Measurements from ENCODE around the gene TENM3.
"Not testable (repeated sequence)": the region's sequence is repeated elsewhere in the genome, so short reads cannot be mapped to it uniquely, and the experiment has no call there.

Gene TENM3

GRCh38 chr4:182812916-182813315, 569.7 kb downstream of the TENM3 start (continued):
- TF ChIP-seq ZNF266 (tag by site-specific recombination; IDR thresholded peaks at IDR 0.05; ENCODE audit: low read depth): no peak

GRCh38 chr4:182814065-182814464, 570.9 kb downstream of the TENM3 start:
- H3K9me3 ChIP-seq (ENCODE audit: control insufficient read depth, insufficient read depth, low read depth, low read length); POLR2A ChIA-PET; H3K36me3 ChIP-seq (ENCODE audit: control insufficient read depth in 2 of 2, insufficient read depth in 1 of 2, low read length in 2 of 2); H3K4me1 ChIP-seq (ENCODE audit: control insufficient read depth, insufficient read depth, low read length); CTCF ChIA-PET; H3K27ac ChIP-seq (ENCODE audit: extremely low read depth, low read depth, low read length); H3K4me3 ChIP-seq (ENCODE audit: low read depth, low read length): not testable (repeated sequence)

GRCh38 chr4:182818926-182819730, 575.9 kb downstream of the TENM3 start:
- no peaks in the 10 kb centered on the region for H3K9me3 ChIP-seq (ENCODE audit: control insufficient read depth, insufficient read depth, low read depth, low read length)
- ChIA-PET POLR2A (no interaction called here), CTCF (no interaction called here)
- H3K4me3 ChIP-seq (ENCODE audit: low read depth, low read length): no peak overlapping the region
- TF ChIP-seq ZBTB1 (tag by site-specific recombination; IDR thresholded peaks at IDR 0.05): no peak
- no peak for TF ChIP-seq ZNF585B (tag by site-specific recombination; IDR thresholded peaks at IDR 0.05)
- no peak for TF ChIP-seq ZNF10 (tag by site-specific recombination; IDR thresholded peaks at IDR 0.05)
- no peak for TF ChIP-seq SALL2 (tag by site-specific recombination; IDR thresholded peaks at IDR 0.05; ENCODE audit: borderline replicate concordance)
- no peak for TF ChIP-seq ZNF138 (tag by site-specific recombination; IDR thresholded peaks at IDR 0.05; ENCODE audit: borderline replicate concordance)
- TF ChIP-seq ZNF488 (tag by site-specific recombination; IDR thresholded peaks at IDR 0.05): no peak
- no peak for TF ChIP-seq KLF10 (tag by site-specific recombination; IDR thresholded peaks at IDR 0.05)
- TF ChIP-seq ZFP41 (tag by site-specific recombination; IDR thresholded peaks at IDR 0.05; ENCODE audit: borderline replicate concordance): no peak
- no peak for TF ChIP-seq ZNF37A (tag by site-specific recombination; IDR thresholded peaks at IDR 0.05)
- no peak for TF ChIP-seq ZNF510 (tag by site-specific recombination; IDR thresholded peaks at IDR 0.05; ENCODE audit: insufficient replicate concordance)
- no peak for TF ChIP-seq ZNF837 (tag by site-specific recombination; IDR thresholded peaks at IDR 0.05)
- H3K27ac ChIP-seq (ENCODE audit: extremely low read depth, low read depth, low read length): no peak overlapping the region
- no peaks in the 10 kb centered on the region for H3K4me1 ChIP-seq (ENCODE audit: control insufficient read depth, insufficient read depth, low read length)
- no peaks in the 10 kb centered on the region for H3K36me3 ChIP-seq (ENCODE audit: control insufficient read depth in 2 of 2, insufficient read depth in 1 of 2, low read length in 2 of 2)

- Histone ChIP-seq H3K4me1 (ENCODE audit: control insufficient read depth, insufficient read depth, low read length) (no peaks in the 10 kb centered on the region), H3K27ac (ENCODE audit: extremely low read depth, low read depth, low read length) (no peak overlapping the region), H3K9me3 (ENCODE audit: control insufficient read depth, insufficient read depth, low read depth, low read length) (no peaks in the 10 kb centered on the region), H3K4me3 (ENCODE audit: low read depth, low read length) (no peak overlapping the region), H3K36me3 (ENCODE audit: control insufficient read depth in 2 of 2, insufficient read depth in 1 of 2, low read length in 2 of 2) (no peaks in the 10 kb centered on the region)
- TF ChIP-seq ZBTB7A (tag by site-specific recombination; IDR thresholded peaks at IDR 0.05; ENCODE audit: low read depth): no peak
- no peak for TF ChIP-seq ZNF596 (tag by site-specific recombination; IDR thresholded peaks at IDR 0.05)
- TF ChIP-seq ZNF521 (tag by site-specific recombination; IDR thresholded peaks at IDR 0.05): no peak
- no peak for TF ChIP-seq ZNF530 (tag by site-specific recombination; IDR thresholded peaks at IDR 0.05; ENCODE audit: low read depth)
- TF ChIP-seq KLF8 (tag by site-specific recombination; IDR thresholded peaks at IDR 0.05): no peak
- TF ChIP-seq SCRT2 (tag by site-specific recombination; IDR thresholded peaks at IDR 0.05): no peak
- no peak for TF ChIP-seq KLF9 (tag by site-specific recombination; IDR thresholded peaks at IDR 0.05; ENCODE audit: low read depth)
- TF ChIP-seq ZNF792 (tag by site-specific recombination; IDR thresholded peaks at IDR 0.05): no peak
- TF ChIP-seq ZNF155 (tag by site-specific recombination; IDR thresholded peaks at IDR 0.05): no peak
- TF ChIP-seq AEBP2 (tag by site-specific recombination; IDR thresholded peaks at IDR 0.05; ENCODE audit: borderline replicate concordance): no peak
- no peak for TF ChIP-seq ZNF169 (tag by site-specific recombination; IDR thresholded peaks at IDR 0.05)
- no peak for TF ChIP-seq ZNF501 (tag by site-specific recombination; IDR thresholded peaks at IDR 0.05)
- ChIA-PET CTCF (no interaction called here), POLR2A (interaction anchor here (0.5 kb wide), 1 partner anchor 11 kb away, joined by 3 read pairs; no protein-coding TSS in a partner anchor)
These were observed 576.5 kb downstream of the TENM3 start for GRCh38 chr4:182819751-182820150.
